ENCODE results near the gene RAP1GAP.

DNA sequence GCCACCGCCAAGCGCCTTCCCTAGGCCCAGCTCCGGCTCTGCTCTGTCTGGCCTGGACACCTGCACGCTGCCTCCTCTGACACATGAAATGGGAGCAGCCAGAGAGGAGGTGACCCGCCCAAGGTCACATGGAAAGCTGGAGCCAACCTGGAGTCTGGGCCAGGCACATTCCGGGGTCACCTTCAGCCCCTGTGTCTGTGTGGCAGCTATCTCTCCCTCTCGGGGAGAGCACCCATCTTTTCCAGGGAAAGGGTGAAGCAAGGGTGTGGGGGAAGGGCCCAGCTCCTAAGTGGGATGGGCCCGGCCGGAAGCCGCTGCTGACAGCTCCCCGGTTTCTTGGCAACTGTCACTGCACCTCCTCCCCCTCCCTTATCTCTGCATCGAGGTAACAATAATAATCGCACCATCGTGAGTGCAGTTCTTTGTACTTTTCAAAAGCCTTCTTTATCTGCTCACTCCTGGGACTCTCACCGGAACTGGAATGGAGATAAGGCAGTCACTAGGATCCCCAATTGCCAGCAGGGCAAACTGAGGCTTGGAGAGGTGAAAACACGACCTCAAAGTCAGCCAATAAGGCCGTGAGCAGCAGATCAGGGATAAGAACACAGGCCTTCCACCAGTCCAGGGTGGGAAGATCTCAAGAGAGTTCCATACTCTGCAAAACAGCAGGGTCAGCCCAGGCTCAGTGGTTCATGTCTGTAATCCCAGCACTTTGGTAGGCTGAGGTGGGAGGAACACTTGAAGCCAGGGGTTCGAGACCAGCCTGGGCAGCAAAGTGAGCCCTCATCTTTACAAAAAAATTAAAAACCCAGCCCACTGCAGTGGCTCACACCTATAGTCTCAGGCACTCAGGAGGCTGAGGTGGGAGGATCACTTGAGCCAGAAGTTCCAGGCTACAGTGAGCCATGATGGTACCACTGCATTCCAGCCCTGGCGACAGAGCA is 36.9 kb downstream of the RAP1GAP start:
- TF ChIP-seq, protein P1, sequence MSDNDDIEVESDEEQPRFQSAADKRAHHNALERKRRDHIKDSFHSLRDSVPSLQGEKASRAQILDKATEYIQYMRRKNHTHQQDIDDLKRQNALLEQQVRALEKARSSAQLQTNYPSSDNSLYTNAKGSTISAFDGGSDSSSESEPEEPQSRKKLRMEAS (IDR thresholded peaks at IDR 0.05), result no peak
- TF ChIP-seq POLR2A (IDR thresholded peaks at IDR 0.05; ENCODE audit: borderline replicate concordance, extremely low read depth, insufficient read depth, insufficient read length) (no peak), ELF1 (IDR thresholded peaks at IDR 0.05; ENCODE audit: borderline replicate concordance, low read depth) (no peak)
- TF ChIP-seq, protein P2, sequence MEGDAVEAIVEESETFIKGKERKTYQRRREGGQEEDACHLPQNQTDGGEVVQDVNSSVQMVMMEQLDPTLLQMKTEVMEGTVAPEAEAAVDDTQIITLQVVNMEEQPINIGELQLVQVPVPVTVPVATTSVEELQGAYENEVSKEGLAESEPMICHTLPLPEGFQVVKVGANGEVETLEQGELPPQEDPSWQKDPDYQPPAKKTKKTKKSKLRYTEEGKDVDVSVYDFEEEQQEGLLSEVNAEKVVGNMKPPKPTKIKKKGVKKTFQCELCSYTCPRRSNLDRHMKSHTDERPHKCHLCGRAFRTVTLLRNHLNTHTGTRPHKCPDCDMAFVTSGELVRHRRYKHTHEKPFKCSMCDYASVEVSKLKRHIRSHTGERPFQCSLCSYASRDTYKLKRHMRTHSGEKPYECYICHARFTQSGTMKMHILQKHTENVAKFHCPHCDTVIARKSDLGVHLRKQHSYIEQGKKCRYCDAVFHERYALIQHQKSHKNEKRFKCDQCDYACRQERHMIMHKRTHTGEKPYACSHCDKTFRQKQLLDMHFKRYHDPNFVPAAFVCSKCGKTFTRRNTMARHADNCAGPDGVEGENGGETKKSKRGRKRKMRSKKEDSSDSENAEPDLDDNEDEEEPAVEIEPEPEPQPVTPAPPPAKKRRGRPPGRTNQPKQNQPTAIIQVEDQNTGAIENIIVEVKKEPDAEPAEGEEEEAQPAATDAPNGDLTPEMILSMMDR (IDR thresholded peaks at IDR 0.05 in 2 of 3, conservative IDR thresholded peaks at IDR 0.05 in 1 of 3; ENCODE audit: borderline replicate concordance in 1 of 3, insufficient read depth in 1 of 3, low read depth in 2 of 3, low read length in 2 of 3), result no peak

All from HCT116 (cell line).